T-cell (primary cell): Measurements from ENCODE around the gene ASB7. TPM values are rescaled to one million over a fixed set of nuclear protein-coding genes. Genes with fewer than 3 reads are reported as not detected.

Experiments used
- ATAC-seq, 4 experiments: fragments of 200-7000 bp in 3 of 4; fragments of 150-1000 bp in 1 of 4; cut with Tn5 transposase; replicated peaks in 1 of 4; 1 replicate in 3 of 4; 2 replicates in 1 of 4; pipeline ENCODE4 v1.10.0; 2021; ENCODE audit warnings: moderate library complexity in 3 of 4, mild to moderate bottlenecking in 2 of 4, moderate number of reproducible peaks in 1 of 4
- CTCF ChIA-PET, 2 donors: fragments of 300-600 bp; sonication (Branson Sonifier 250); formaldehyde crosslinking; loops; one replicate each; lab custom pipeline; 2022; ENCODE audit warnings: antibody characterized with exemption in 2 of 2; lab: Charles Lee
- POLR2A ChIA-PET, 2 donors: fragments of 300-600 bp; sonication (Branson Sonifier 250); formaldehyde crosslinking; loops; one replicate each; lab custom pipeline; 2022; ENCODE audit warnings: antibody characterized with exemption in 2 of 2; lab: Charles Lee
- DNase-seq, 35 experiments: peaks; one replicate each; pipeline versions ENCODE4 v3.0.0 to v3.0.0-alpha.2; 2013 to 2023
- H3K27ac ChIP-seq: one replicate; pipeline ENCODE4 v1.5.1; 2013; ENCODE audit warnings: low read length
- H3K27me3 ChIP-seq, 2 experiments: replicated peaks in 1 of 2; 1 replicate in 1 of 2; 2 replicates in 1 of 2; pipeline versions ENCODE4 v1.6.1 to v1.7.0; 2013; ENCODE audit warnings: low read length in 1 of 2, mixed read lengths in 1 of 2; ENCODE audit not compliant: control insufficient read depth in 2 of 2, insufficient read depth in 2 of 2; ENCODE audit errors: extremely low read depth in 1 of 2
- H3K36me3 ChIP-seq, 2 donors: 1 replicate in 1 of 2; 2 replicates in 1 of 2; pipeline versions ENCODE4 v1.6.1 to v1.7.0; 2013; ENCODE audit warnings: low read length in 1 of 2; ENCODE audit not compliant: control insufficient read depth in 2 of 2, insufficient read depth in 1 of 2; ENCODE audit errors: extremely low read depth in 1 of 2
- H3K4me1 ChIP-seq, 2 experiments: 1 replicate in 1 of 2; 2 replicates in 1 of 2; pipeline versions ENCODE4 v1.6.1 to v1.7.0; 2013; ENCODE audit warnings: low read length in 2 of 2, mixed read lengths in 1 of 2; ENCODE audit not compliant: insufficient read depth in 2 of 2, control insufficient read depth in 1 of 2; ENCODE audit errors: extremely low read depth in 1 of 2
- H3K4me3 ChIP-seq, 2 donors: 1 replicate in 1 of 2; 2 replicates in 1 of 2; pipeline versions ENCODE4 v1.5.1 to v1.7.0; 2013; ENCODE audit warnings: mild to moderate bottlenecking in 2 of 2, low read length in 1 of 2, moderate library complexity in 1 of 2; ENCODE audit not compliant: control insufficient read depth in 1 of 2; ENCODE audit errors: extremely low read depth in 1 of 2
- H3K9me3 ChIP-seq: 2 replicates; pipeline ENCODE4 v1.7.0; 2013
- H3K27ac Mint-ChIP-seq, 2 donors: one replicate each; pipeline ENCODE4 v1.8.0; 2020 to 2021; ENCODE audit warnings: mild to moderate bottlenecking in 2 of 2, mixed read lengths in 2 of 2
- H3K27me3 Mint-ChIP-seq, 2 donors: one replicate each; pipeline ENCODE4 v1.8.0; 2021 to 2022; ENCODE audit warnings: mixed read lengths in 2 of 2
- H3K36me3 Mint-ChIP-seq: one replicate; pipeline ENCODE4 v1.8.0; 2021; ENCODE audit warnings: mixed read lengths
- H3K4me1 Mint-ChIP-seq, 3 donors: one replicate each; pipeline ENCODE4 v1.8.0; 2020 to 2022; ENCODE audit warnings: mixed read lengths in 3 of 3, mild to moderate bottlenecking in 1 of 3
- H3K4me3 Mint-ChIP-seq, 3 donors: one replicate each; pipeline ENCODE4 v1.8.0; 2020 to 2022; ENCODE audit warnings: mild to moderate bottlenecking in 3 of 3, mixed read lengths in 3 of 3, moderate library complexity in 3 of 3
- H3K9me3 Mint-ChIP-seq, 3 donors: one replicate each; pipeline ENCODE4 v1.8.0; 2020 to 2022; ENCODE audit warnings: mixed read lengths in 3 of 3
- WGBS: methylation state at CpG from one replicate; pipeline ENCODE4 v1.1.5; 2013; ENCODE audit warnings: missing lambda C conversion rate; ENCODE audit not compliant: insufficient coverage; 5-methylcytosine and 5-hydroxymethylcytosine counted together
- total RNA-seq, 35 experiments: library from RNA in 6 of 35; stranded (reverse) in 6 of 35; fragments of 120-200 nt in 1 of 35; gene quantifications; one replicate each; pipeline versions ENCODE4 v1.2.1 to v1.2.4 and lab custom pipeline; 2013 to 2026

ASB7 gene
- total RNA-seq, 5 donors from 2014 or later (not counting 1 experiment from before 2014, with no cell fraction given) = 17.7 to 24.8 (median 21.8) TPM

- H3K36me3 ChIP-seq = no peaks in the 10 kb centered on the region
These were observed 83.8 kb downstream of the ASB7 start for GRCh38 chr15:100686021-100686724.

DNA sequence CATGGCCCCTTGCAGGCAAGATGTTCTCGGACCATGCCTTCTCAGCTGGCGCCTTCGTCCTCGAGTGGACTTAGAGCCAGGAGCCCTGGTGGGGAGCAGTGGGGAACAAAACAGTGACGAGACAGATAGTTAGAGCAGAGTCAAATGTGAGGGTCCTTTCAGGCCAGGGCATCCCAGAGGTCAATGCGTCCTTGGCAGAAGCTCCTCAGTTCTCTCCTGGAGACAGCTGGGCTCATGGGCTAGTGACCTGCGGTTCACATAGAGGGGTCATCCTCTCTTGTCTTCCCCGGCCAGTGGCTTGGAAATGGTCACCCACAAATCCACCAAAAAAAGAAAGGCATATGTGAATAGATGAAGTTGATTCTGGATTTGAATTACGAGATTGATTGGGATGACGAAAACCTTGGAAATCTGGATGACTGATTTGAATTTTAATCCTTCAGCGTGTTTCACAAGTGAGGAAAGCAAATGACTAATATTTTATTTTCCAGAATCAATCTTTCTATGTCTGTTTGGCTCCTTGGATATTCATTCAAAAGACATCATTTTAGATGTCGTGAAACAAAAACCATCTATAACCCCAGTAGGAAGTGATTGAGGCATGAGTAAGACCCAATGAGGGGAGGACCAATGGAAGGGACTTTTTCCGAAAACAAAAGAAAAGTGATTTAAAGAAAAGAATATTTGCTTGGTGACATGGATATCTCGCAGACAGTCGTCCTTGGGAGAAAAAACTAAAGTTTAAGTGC, 84.5 kb downstream of the ASB7 start:
- CTCF ChIA-PET = no interaction called here
- no peaks in the 10 kb centered on the region for H3K4me1 Mint-ChIP-seq
- POLR2A ChIA-PET = no interaction called here

More at GRCh38 chr15:100686021-100686724, 83.8 kb downstream of the ASB7 start:
- Mint-ChIP-seq H3K36me3 (no peaks in the 10 kb centered on the region), H3K4me3 (no peak overlapping the region), H3K4me1 (no peaks in the 10 kb centered on the region), H3K9me3 (peaks cover 0 to 4% (median 0%) of the 10 kb centered on the region in 3 donors), H3K27ac (no peak overlapping the region), H3K27me3 (peaks cover 8 to 19% of the 10 kb centered on the region in 2 donors)
- DNase-seq (no peak), ATAC-seq (no peak)
- no peak overlapping the region for H3K27ac ChIP-seq
- peaks cover 0 to 15% of the 10 kb centered on the region in 2 experiments for H3K27me3 ChIP-seq
- no peaks in the 10 kb centered on the region for H3K9me3 ChIP-seq
- H3K4me3 ChIP-seq = no peak overlapping the region
- H3K4me1 ChIP-seq = no peaks in the 10 kb centered on the region
- POLR2A ChIA-PET = no interaction called here
- WGBS = 83% methylated on average over 16 of the region's 23 CpGs
- CTCF ChIA-PET = no interaction called here

GRCh38 chr15:100687582-100688141, 85.3 kb downstream of the ASB7 start:
- Histone ChIP-seq H3K27ac (no peak overlapping the region), H3K27me3 (peaks cover 0 to 22% of the 10 kb centered on the region in 2 experiments), H3K4me3 (no peak overlapping the region), H3K36me3 (no peaks in the 10 kb centered on the region), H3K4me1 (no peaks in the 10 kb centered on the region), H3K9me3 (no peaks in the 10 kb centered on the region)
- H3K4me3 Mint-ChIP-seq = no peak overlapping the region
- CTCF ChIA-PET = no interaction called here
- H3K9me3 Mint-ChIP-seq = no peaks in the 10 kb centered on the region
- no peak overlapping the region for H3K27ac Mint-ChIP-seq
- H3K36me3 Mint-ChIP-seq = no peaks in the 10 kb centered on the region
- H3K27me3 Mint-ChIP-seq = peaks cover 3 to 16% of the 10 kb centered on the region in 2 donors
- POLR2A ChIA-PET = no interaction called here
- WGBS = 91% methylated on average over 5 of the region's 11 CpGs
- H3K4me1 Mint-ChIP-seq = no peaks in the 10 kb centered on the region
- ATAC-seq (no peak), DNase-seq (no peak)

More for the DNA sequence above, 84.5 kb downstream of the ASB7 start:
- no peak overlapping the region for H3K27ac Mint-ChIP-seq
- Histone ChIP-seq H3K9me3 (no peaks in the 10 kb centered on the region), H3K27ac (no peak overlapping the region), H3K4me1 (no peaks in the 10 kb centered on the region), H3K27me3 (peaks cover 0 to 18% of the 10 kb centered on the region in 2 experiments), H3K36me3 (no peaks in the 10 kb centered on the region), H3K4me3 (no peak overlapping the region)
- WGBS = 90% methylated on average over 5 of the region's 15 CpGs
- H3K36me3 Mint-ChIP-seq = no peaks in the 10 kb centered on the region
- H3K9me3 Mint-ChIP-seq = peaks cover 0 to under 1% (median 0%) of the 10 kb centered on the region in 3 donors
- peaks cover 5 to 17% of the 10 kb centered on the region in 2 donors for H3K27me3 Mint-ChIP-seq
- no peak for DNase-seq
- H3K4me3 Mint-ChIP-seq = no peak overlapping the region
- no peak for ATAC-seq

DNA sequence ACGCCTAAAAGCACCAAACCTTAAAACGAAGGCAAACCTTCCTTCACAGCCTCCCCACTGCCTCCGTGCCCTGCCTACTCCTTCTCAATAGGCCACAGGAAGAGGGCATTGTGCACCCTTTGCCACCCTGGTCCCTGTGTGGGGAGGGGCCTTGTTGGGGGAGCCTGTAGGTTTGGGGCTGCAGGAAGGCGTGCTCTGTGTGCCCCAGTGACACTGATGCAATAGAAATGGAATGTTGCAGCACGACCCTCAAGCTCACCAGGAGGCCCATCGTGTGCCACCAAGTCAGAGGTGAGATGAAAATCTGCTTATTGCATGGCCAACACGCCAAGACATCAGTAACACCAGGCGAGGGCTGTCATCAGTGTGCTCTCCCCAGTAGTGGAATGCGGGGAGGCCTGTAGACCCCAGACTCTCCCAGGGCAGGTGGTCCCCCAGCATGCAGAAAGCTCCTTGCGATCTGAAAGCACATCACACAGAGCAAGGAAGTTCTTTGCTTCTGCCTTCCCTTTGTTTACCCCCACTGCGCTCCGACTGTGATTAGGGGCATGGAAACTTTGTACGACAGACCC, 86.2 kb downstream of the ASB7 start:
- ATAC-seq = no peak
- Mint-ChIP-seq H3K36me3 (no peaks in the 10 kb centered on the region), H3K4me1 (no peaks in the 10 kb centered on the region), H3K27ac (no peak overlapping the region), H3K27me3 (peaks cover 7 to 16% of the 10 kb centered on the region in 2 donors), H3K9me3 (no peaks in the 10 kb centered on the region), H3K4me3 (no peak overlapping the region)
- H3K27me3 ChIP-seq = peaks cover 0 to 25% of the 10 kb centered on the region in 2 experiments
- WGBS = 90% methylated on average over 10 of the region's 13 CpGs
- H3K4me1 ChIP-seq = no peaks in the 10 kb centered on the region
- no peaks in the 10 kb centered on the region for H3K36me3 ChIP-seq
- no peak overlapping the region for H3K27ac ChIP-seq
- no peak overlapping the region for H3K4me3 ChIP-seq
- no peak for DNase-seq
- ChIA-PET POLR2A (no interaction called here), CTCF (no interaction called here)
- H3K9me3 ChIP-seq = no peaks in the 10 kb centered on the region

DNA sequence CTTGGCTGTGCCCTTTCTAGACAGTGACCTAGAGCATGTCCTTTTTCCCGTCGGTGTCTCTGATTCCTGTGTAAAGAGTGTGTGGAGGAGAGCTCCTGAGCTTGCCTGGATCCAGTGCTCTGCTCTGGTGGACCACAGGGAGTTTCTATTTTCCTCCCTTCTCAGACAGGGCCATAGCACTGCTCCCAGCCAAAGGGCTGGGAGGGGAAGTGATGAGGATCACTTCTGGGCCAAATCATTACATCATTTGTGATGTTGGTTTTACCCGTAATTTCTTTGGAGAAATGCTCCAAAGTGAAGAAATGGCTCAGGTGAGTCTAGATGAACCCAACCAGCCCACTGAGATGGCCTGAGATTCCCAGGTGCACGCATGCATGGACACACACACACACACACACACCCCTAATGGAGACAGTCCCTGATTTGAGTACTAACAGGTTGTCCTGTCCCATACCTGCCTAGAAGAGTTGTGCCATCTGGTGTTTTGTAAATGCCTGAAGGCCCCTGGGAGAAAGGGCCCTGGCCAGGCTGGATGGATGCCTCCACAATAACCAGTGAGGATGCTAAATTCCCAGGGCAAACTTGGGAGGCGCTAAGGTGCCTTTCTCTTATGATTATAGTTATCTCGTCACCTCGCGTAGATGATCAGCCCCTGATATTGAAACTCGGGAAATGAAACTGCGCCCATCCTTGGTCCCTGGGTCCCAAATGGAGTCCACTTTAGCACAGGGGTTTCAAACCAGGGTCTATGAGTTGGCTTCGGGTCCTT, 86.9 kb downstream of the ASB7 start:
- Histone ChIP-seq H3K27ac (no peak overlapping the region), H3K4me3 (no peak overlapping the region), H3K4me1 (no peaks in the 10 kb centered on the region), H3K9me3 (no peaks in the 10 kb centered on the region), H3K36me3 (no peaks in the 10 kb centered on the region), H3K27me3 (peaks cover 0 to 25% of the 10 kb centered on the region in 2 experiments)
- WGBS = 89% methylated on average over 8 of the region's 11 CpGs
- Mint-ChIP-seq H3K27ac (no peak overlapping the region), H3K27me3 (peaks cover 7 to 21% of the 10 kb centered on the region in 2 donors), H3K4me3 (no peak overlapping the region), H3K36me3 (no peaks in the 10 kb centered on the region), H3K9me3 (no peaks in the 10 kb centered on the region), H3K4me1 (no peaks in the 10 kb centered on the region)
- DNase-seq (no peak), ATAC-seq (no peak)
- ChIA-PET POLR2A (no interaction called here), CTCF (no interaction called here)
